Activated CD4-positive, alpha-beta T cell treated with anti-CD3 and anti-CD28 coated beads for 36 hours (primary cell): ENCODE data around the gene WHRN. TPM values are rescaled to one million over a fixed set of nuclear protein-coding genes. Genes with fewer than 3 reads are reported as not detected.

Experiments used
- ATAC-seq: fragments of 200-7000 bp; cut with Tn5 transposase; one replicate; pipeline ENCODE4 v1.10.0; 2021; ENCODE audit warnings: mild to moderate bottlenecking, moderate library complexity
- CTCF ChIA-PET: fragments of 350-600 bp; sonication (Branson Sonifier 250); formaldehyde crosslinking; loops from one replicate; lab custom pipeline; 2021; ENCODE audit warnings: antibody characterized with exemption; lab: Charles Lee
- POLR2A ChIA-PET: fragments of 350-600 bp; sonication (Branson Sonifier 250); formaldehyde crosslinking; loops from one replicate; lab custom pipeline; 2021; ENCODE audit warnings: antibody characterized with exemption, inconsistent platforms; lab: Charles Lee
- DNase-seq: peaks from one replicate; pipeline ENCODE4 v3.0.0-alpha.2; 2020
- H3K27ac Mint-ChIP-seq: one replicate; pipeline ENCODE4 v1.8.0; 2021; ENCODE audit warnings: mixed read lengths
- H3K27me3 Mint-ChIP-seq: one replicate; pipeline ENCODE4 v1.8.0; 2021; ENCODE audit warnings: mixed read lengths
- H3K36me3 Mint-ChIP-seq: one replicate; pipeline ENCODE4 v1.8.0; 2021; ENCODE audit warnings: low read depth, mixed read lengths
- H3K4me1 Mint-ChIP-seq: one replicate; pipeline ENCODE4 v1.8.0; 2021; ENCODE audit warnings: mixed read lengths
- H3K4me3 Mint-ChIP-seq: one replicate; pipeline ENCODE4 v1.8.0; 2021; ENCODE audit warnings: mild to moderate bottlenecking, moderate library complexity, mixed read lengths
- H3K9me3 Mint-ChIP-seq: one replicate; pipeline ENCODE4 v1.8.0; 2021; ENCODE audit warnings: low read depth, mixed read lengths
- intact Hi-C, 2 experiments: fragments of 100-400 bp; cut with DNase I in 1 of 2; cut with micrococcal nuclease in 1 of 2; formaldehyde crosslinking; loops; one replicate each; pipeline versions ENCODE4 v1.14.2 to v1.15.1; 2022 to 2024; cut with DNase I, micrococcal nuclease
- total RNA-seq, 2 experiments: library from RNA; stranded (reverse); gene quantifications; one replicate each; pipeline ENCODE4 v1.2.3, GENCODE V29; 2021

The WHRN gene
- total RNA-seq, 2 experiments from 2014 or later = 1.9 to 2.0 TPM

DNA sequence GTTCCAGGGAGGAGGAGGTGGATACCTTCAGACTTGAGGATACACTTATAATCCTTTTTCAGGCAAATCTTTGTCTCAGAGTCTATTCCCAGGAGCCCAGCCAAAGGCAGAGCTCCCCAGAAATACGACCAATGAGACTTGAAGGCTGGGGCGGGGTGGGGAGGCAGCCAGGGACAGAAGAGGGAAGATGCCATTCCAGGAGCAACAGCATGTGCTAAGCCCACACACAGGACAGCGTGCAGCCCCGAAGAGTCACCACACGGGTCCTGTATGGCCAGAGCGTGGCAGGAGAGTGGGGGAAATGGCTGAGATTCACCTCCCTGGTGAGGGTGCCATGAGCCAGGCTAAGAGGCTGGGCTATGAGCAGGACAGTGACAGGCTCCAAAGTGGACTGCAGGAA is 35.2 kb downstream of the WHRN start:
- intact Hi-C loops = no loop called here
- CTCF ChIA-PET = no interaction called here
- no peak for DNase-seq
- Mint-ChIP-seq H3K27ac (no peak overlapping the region), H3K36me3 (no peaks in the 10 kb centered on the region), H3K4me3 (no peak overlapping the region), H3K9me3 (no peaks in the 10 kb centered on the region), H3K4me1 (peaks cover under 1% of the 10 kb centered on the region), H3K27me3 (no peaks in the 10 kb centered on the region)
- POLR2A ChIA-PET = no interaction called here
- ATAC-seq = no peak

DNA sequence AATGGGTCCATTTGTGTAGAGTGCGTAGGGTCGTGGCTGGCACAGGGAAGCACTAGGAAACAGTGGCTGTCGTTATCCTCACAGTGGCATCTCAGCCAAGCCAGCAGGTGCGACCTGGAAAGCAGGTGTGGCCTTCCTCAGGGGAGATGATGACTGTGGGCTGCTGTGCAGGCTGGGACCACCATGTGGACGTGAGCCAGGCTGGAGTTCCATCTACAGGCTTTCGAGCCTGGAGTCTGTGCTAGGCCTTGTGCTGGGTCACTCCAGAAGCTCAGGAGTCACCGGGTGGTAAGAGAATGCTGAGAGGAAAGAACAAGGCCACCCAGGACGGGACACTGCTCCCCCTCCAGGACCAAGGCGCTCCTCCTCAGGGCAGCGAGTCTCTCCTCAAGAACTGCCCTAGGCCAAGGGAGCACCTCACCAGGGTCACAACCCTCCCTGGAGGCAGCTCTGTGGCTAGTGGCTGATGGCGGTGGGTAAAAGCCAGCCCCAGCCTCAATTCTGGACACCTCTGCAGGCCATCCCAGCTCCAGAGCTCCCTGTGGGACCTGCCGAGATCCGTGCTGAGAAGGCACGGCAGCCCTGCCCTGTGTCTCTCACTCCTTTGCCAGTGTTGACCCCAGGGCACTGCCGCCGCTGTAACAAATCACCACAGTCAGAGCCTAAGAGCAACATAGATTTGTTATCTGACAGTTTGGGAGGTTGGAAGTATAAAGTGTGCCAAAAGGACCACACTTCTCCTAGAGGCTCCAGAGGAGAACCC is 36.0 kb downstream of the WHRN start:
- no peaks in the 10 kb centered on the region for H3K36me3 Mint-ChIP-seq
- ATAC-seq = no peak
- H3K9me3 Mint-ChIP-seq = no peaks in the 10 kb centered on the region

DNA sequence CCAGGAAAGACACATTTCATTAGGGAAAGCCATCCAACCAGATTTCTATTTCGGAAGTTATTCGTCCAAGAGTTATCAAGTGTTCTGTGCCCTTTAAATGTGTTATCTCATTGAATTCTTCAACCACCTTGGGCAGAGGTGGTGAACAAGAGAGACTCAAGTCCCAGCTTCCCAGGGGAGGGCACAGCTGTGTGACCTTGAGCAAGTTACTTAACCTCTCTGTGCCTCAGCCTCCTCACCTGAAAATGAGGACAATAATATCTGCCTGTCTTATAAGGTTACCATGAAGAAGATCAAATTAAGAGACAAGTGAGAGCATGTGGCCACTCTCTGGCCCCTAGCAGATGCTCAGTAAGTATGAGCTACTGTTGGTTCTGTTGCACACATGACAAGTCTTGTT is 37.4 kb downstream of the WHRN start:
- DNase-seq (no peak), ATAC-seq (no peak)
- intact Hi-C loops = no loop called here
- no peaks in the 10 kb centered on the region for H3K4me1 Mint-ChIP-seq
- no peak overlapping the region for H3K4me3 Mint-ChIP-seq
- ChIA-PET POLR2A (no interaction called here), CTCF (interaction anchor here (0.7 to 1.2 kb wide), 3 partner anchors 40 to 104 kb away, joined by 3 to 5 read pairs (median 3); no protein-coding TSS in a partner anchor)
- H3K36me3 Mint-ChIP-seq = no peaks in the 10 kb centered on the region
- H3K9me3 Mint-ChIP-seq = no peaks in the 10 kb centered on the region
- H3K27ac Mint-ChIP-seq = no peak overlapping the region
- H3K27me3 Mint-ChIP-seq = no peaks in the 10 kb centered on the region

More for the DNA sequence above, 36.0 kb downstream of the WHRN start:
- intact Hi-C loops = no loop called here
- no peak overlapping the region for H3K4me3 Mint-ChIP-seq
- ChIA-PET CTCF (interaction anchor here (1.2 kb wide), 1 partner anchor 102 kb away, joined by 3 read pairs; no protein-coding TSS in a partner anchor), POLR2A (no interaction called here)
- H3K27ac Mint-ChIP-seq = no peak overlapping the region
- no peaks in the 10 kb centered on the region for H3K4me1 Mint-ChIP-seq
- DNase-seq = no peak
- no peaks in the 10 kb centered on the region for H3K27me3 Mint-ChIP-seq

DNA sequence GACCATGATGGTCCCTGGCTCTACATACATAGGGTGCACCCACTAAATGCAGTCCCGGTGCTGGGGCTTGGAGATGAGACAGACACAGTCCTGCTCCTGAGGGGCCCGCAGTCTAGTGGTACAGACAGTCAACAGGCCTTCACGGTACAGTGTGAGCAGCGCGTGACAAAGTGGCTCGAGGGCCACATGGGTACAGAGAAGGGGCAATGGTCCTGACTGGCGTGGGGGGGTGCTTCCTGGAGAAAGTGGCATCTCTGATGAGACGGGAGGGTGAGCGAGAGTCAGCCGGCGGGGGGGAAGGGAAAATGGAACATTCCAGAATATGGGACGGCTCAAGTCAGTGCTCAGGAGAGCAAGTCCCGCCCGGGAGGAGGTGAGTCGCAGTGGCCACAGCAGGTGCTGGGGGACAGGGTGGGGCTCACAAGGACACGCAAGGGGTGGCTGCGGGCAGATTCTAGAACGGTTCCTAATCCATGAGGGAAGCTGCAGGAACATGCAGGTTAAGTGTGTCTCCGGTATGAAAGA is 38.0 kb downstream of the WHRN start:
- DNase-seq (no peak), ATAC-seq (no peak)
- Mint-ChIP-seq H3K27me3 (no peaks in the 10 kb centered on the region), H3K4me1 (no peaks in the 10 kb centered on the region), H3K27ac (no peak overlapping the region), H3K4me3 (no peak overlapping the region), H3K9me3 (no peaks in the 10 kb centered on the region), H3K36me3 (no peaks in the 10 kb centered on the region)
- ChIA-PET POLR2A (no interaction called here), CTCF (interaction anchor here (0.7 kb wide), 1 partner anchor 40 kb away, joined by 5 read pairs; no protein-coding TSS in a partner anchor)
- intact Hi-C loops = no loop called here

DNA sequence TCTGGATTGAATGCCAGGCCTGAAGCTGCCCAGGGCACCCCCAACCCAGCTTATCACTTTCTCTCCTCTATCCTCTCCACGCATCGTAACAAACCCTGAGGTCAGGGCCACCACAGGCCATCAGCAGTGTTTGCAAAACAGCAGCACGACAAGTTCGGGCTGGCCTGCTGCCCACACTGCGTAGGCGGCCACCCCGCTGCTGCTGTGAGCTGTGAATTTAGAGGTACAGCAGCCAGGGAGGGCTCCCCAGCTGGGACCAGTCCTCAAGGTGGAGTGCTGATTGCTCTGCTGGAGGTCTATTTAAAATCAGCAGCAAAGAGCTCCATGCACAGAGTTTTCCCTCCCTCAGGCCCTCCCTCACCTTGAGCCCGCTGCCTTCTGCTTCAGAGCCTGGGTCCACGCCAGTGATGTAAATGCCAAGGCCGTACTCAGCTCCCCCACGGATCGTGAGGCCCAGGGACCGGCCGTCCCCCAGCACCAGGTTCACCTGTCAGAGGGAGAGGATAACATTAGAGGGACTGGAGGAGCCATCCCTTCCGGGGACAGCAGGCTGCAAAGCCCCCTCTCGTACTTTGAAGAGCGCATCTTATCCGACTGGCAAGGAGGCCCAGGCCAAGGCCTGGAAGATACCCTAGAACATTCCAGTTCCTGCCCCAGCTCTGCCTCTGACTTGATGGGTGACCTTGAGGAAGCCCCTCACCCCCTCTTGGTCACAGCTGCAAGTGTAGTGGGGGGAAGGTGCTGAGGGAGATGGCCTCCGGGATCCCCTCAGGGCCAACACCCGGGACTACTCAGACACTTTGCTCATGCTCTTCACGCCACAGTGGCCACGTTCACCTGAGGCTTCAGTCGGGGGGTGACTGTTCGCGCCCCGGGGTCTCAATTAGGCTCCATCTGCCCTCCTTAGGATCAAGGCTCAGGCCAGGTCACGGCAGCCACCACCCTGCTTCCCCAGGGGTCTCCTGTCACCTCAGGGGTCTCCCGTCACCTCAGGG is 39.1 kb downstream of the WHRN start:
- ATAC-seq (no peak), DNase-seq (no peak)
- Mint-ChIP-seq H3K4me1 (no peaks in the 10 kb centered on the region), H3K36me3 (no peaks in the 10 kb centered on the region), H3K27ac (no peak overlapping the region), H3K27me3 (no peaks in the 10 kb centered on the region), H3K4me3 (no peak overlapping the region), H3K9me3 (no peaks in the 10 kb centered on the region)
- ChIA-PET CTCF (no interaction called here), POLR2A (no interaction called here)
- intact Hi-C loops = no loop called here

DNA sequence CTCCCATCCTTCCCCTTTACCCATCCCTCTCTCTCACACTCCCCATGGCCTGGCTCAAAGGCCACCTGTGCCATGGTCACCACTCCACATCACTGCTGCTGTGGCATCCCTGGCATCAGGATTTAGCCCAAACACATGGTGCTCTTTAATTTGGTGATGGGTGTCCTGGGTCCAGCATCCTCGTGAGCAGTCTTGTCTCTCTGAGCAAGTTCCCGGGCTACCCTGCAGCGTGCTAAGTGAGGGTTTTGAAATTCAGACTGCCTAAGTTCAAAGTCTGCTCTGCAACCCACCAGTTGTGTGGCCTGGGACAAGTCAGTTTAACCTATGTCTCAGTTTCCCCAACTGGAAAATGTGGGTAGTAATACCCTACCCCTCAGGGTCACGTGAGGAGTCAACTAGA is 39.9 kb downstream of the WHRN start:
- DNase-seq = no peak
- intact Hi-C loops = no loop called here
- ChIA-PET POLR2A (no interaction called here), CTCF (no interaction called here)
- no peak for ATAC-seq
- Mint-ChIP-seq H3K9me3 (no peaks in the 10 kb centered on the region), H3K27ac (no peak overlapping the region), H3K4me1 (no peaks in the 10 kb centered on the region), H3K36me3 (no peaks in the 10 kb centered on the region), H3K4me3 (no peak overlapping the region), H3K27me3 (no peaks in the 10 kb centered on the region)

DNA sequence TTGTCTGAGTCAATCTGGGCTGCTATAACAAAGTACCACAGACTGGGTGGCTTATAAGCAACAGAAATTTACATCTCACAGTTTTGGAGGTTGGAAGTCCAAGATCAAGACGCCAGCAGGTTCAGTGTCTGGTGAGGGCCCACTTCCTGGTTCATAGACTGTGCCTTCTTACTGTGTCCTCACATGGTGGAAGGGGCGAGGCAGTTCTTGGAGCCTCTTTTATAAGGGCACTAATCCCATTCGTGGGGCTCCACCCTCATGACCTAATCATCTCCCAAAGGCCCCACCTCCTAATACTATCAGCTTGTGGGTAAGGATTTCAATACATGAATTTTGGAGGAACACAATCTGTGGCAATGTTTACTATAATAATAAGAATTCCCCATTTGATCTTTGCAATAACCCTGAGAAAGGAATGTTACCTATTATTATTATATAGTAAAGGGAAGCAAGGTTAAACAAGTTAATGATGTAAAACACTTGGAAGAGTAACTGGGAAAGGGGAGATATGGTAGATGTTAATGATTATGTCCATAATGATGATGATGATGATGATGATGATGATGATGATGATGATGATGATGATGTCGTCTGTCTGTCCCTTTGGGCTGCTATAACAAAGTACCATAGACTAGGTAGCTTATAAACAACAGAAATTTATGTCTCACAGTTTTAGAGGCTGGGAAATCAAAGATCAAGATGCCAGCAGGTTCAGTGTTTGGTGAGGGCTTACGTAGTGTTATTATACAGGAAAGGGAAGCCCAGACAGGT is 40.8 kb downstream of the WHRN start:
- no peaks in the 10 kb centered on the region for H3K4me1 Mint-ChIP-seq
- H3K36me3 Mint-ChIP-seq = no peaks in the 10 kb centered on the region
- POLR2A ChIA-PET = no interaction called here
- CTCF ChIA-PET = no interaction called here
- H3K27me3 Mint-ChIP-seq = no peaks in the 10 kb centered on the region
- intact Hi-C loops = no loop called here
- H3K4me3 Mint-ChIP-seq = no peak overlapping the region
- ATAC-seq (no peak), DNase-seq (no peak)
- H3K9me3 Mint-ChIP-seq = no peaks in the 10 kb centered on the region
- no peak overlapping the region for H3K27ac Mint-ChIP-seq

DNA sequence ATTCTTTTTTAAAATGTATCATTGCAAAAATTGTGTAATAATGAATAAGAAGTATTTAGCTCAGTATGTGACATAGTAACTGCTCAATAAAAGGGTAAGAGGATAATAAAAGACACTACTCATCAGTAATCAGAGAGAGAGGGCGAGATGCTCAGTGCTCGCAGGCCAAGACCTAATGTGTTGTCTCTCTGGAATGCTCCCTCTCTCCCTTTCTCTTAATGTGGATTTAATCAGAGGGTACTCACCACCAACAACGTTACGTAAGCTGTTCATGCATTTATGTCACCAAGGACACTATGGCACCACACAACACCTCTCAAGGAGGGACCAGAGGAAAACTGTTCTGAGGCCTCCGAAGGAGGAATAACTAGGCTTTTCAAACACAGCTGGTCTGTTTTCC is 42.5 kb downstream of the WHRN start:
- no peaks in the 10 kb centered on the region for H3K36me3 Mint-ChIP-seq
- H3K4me1 Mint-ChIP-seq = no peaks in the 10 kb centered on the region
- no peak overlapping the region for H3K27ac Mint-ChIP-seq
- ChIA-PET CTCF (interaction anchor here (0.6 to 0.8 kb wide), 2 partner anchors 57 to 286 kb away, joined by 3 to 4 read pairs; no protein-coding TSS in a partner anchor), POLR2A (no interaction called here)
- no peaks in the 10 kb centered on the region for H3K27me3 Mint-ChIP-seq
- intact Hi-C loops = no loop called here
- ATAC-seq (no peak), DNase-seq (no peak)
- no peak overlapping the region for H3K4me3 Mint-ChIP-seq
- H3K9me3 Mint-ChIP-seq = no peaks in the 10 kb centered on the region

DNA sequence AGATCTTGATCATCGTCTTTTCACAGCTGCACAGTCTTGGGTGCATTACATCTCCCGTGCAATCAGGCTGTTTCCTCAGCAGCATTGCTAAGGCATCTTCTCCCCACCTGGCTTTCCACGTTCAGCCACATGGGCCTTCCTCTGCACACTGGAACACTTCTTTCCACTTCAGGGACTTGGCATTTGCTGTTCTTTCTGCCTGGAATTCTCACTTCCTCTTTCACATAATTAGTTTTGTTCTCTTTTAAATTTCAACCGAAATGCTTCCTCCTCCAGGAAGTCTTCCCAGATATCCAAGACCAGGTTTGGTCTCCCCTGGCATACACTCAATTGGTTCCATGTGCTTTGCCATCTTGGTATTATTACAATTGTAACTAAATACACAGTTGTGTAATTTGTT is 43.8 kb downstream of the WHRN start:
- no peaks in the 10 kb centered on the region for H3K4me1 Mint-ChIP-seq
- CTCF ChIA-PET = interaction anchor here (1.1 to 1.5 kb wide), 2 partner anchors 11 to 192 kb away, joined by 3 to 4 read pairs; no protein-coding TSS in a partner anchor
- H3K4me3 Mint-ChIP-seq = no peak overlapping the region
- no peaks in the 10 kb centered on the region for H3K9me3 Mint-ChIP-seq
- no peak for ATAC-seq
- no peaks in the 10 kb centered on the region for H3K36me3 Mint-ChIP-seq
- H3K27ac Mint-ChIP-seq = no peak overlapping the region
- intact Hi-C loops = no loop called here
- DNase-seq = no peak
- POLR2A ChIA-PET = no interaction called here
- H3K27me3 Mint-ChIP-seq = no peaks in the 10 kb centered on the region

DNA sequence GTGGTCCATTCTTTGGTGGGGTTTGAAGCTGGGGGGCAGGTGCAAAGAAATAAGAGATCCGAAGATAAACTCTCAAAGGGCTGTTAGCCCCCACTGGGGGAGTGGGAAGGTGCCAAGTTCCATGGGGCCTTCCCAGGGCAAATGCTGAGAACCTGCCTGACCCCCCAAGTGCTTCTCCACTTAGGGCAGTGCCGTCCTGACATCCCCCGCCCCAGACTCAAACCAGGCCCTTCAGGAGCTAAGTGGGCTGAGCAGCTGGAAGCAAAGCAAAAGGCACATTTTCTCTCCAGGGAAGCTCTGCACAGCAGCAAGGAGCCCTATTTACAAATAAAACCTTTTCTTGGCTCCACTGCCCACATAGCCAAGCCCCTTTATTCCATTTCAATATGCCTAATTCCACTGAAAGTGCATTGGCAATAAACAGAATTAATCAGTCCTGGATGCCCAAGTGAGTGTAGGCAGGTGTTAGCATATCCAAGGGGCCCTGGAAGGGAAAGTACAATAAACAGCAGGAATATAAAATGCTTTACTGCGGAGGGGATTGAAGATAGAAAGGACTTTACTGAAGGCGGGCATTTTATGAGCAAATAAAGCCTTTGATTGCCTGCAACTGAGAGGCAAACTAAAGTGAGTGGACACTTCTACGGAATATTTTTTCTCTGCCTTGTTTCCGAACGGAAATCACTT is 44.6 kb downstream of the WHRN start:
- Mint-ChIP-seq H3K27me3 (no peaks in the 10 kb centered on the region), H3K36me3 (no peaks in the 10 kb centered on the region), H3K9me3 (no peaks in the 10 kb centered on the region), H3K27ac (no peak overlapping the region), H3K4me1 (no peaks in the 10 kb centered on the region), H3K4me3 (no peak overlapping the region)
- intact Hi-C loops = no loop called here
- ATAC-seq (no peak), DNase-seq (no peak)
- ChIA-PET CTCF (interaction anchor here (1.5 kb wide), 1 partner anchor 192 kb away, joined by 4 read pairs; no protein-coding TSS in a partner anchor), POLR2A (no interaction called here)
